Measurements from ENCODE around the gene USP2.

Gene USP2

DNA sequence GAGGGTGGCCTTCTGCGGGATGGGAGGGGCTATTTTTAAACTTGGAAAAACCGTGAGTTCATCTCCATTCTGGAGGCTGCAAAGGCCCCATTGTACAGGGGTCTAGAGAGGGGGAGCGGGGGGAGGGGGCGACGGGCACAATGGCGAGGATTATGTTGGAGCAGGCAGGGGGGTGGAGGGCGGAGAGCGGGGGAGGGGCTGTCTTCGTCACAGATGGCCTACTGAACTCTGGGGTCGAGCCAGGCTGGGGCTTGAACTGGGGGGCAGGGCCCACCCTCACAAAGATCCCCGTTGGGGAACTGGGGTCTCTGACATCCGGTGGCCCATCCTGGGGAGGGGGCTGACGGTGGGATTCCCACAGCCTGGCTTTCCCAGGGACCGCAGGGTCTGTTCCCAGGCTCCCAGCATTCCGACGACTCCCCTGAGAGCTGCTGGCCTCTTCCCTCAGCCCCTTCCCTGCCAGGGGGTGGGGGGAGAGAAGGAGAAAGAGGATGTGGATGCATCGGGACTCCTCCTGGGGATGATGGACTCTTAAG is 61.2 kb downstream of the USP2 start:
- no peak for DNase-seq

DNA sequence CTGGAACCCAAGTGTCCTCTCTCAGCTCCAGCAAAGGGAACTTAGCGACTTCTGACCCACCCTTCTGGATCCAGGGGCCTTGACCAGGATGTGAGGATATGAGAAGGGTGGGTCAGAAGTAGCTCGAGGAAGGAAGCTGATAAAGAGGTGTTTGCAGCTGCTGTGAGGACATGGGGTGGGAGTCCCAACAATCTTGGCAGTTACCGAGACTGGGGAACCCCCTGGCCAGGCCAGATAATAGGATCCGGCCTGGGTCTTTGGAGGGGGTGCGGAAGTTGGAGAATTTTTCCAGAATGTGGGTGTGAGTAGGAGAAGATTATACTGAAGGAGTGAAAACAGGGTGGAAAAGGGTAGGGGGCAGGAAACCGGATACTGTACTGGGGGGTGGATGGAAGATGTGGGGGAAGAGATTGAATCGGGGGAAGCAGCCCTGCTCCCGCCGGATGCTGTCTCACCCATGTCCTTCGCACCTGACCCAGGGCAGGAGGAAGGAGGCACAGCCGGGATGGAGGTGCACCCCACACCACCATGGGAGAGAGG is 61.7 kb downstream of the USP2 start:
- no peak for DNase-seq

DNA sequence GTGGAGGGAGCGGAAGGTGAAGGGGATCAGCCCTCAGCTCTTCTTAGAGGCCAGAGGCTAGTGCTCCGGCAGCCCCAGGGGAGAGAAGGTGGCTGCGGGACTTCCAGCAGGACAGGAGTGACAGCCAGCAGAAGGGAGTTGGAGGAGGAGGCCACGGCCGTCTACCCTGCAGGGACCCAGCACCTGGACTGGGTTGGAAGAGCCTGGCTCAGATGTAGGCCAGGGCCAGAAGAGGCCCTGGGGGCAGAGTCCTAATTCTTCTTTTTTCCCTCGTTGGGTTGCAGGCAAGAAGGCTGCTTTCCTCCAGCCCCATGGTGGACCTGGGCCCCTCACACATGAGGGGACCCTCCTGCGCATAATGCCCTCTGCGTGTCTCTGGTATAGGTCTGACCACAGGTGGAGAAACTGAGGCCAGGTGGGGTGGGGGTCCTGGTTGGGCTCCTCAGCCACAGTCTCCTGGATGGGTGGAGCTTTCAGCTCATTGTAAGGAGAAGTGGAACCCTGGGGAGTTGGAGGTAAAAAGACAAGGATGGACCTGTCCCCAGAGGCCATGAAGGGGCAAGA is 62.3 kb downstream of the USP2 start:
- DNase-seq = no peak

DNA sequence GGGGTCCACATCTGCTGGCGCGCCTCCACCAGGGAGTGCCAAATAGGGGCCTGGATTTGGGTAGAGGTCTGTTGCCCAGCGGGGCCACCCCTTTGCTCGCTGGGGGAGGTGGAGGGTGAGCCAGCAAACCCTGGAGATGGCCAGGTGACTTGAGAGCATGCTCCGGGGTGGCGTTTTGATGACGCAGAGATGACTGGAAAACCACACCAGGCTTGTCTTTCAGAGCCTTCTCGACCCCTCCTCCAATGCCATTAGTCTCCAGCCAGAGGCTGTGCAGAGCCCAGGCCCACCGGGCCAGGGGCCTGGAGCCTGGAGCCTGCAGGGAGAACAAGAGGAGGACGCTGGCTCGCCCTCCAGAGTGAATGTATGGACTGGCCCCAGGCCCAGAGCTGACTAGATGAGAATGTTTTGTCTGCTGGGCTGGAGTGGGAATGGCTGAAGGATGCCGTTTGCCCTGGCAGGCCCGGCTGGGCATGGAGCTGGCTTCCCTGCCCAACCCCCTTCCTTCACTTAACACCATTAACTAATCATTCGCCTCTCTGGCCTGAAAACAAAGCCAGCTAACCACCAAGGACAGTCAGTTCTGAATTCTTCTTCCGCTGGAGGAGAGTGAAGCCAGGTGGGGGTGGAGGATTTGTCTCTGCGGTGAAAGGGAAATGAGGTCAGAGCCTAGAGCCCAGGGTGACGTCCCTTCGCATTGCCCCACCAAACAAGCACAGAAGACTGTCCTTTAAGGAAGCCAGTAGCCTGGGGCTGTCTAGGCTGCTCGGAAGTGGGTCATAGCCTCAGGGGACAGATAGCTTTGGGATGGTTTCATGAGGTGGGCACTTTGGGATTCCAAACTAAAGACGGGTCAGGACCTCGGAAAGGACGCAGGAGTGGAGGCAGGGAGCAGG is 63.0 kb downstream of the USP2 start:
- no peak for DNase-seq

DNA sequence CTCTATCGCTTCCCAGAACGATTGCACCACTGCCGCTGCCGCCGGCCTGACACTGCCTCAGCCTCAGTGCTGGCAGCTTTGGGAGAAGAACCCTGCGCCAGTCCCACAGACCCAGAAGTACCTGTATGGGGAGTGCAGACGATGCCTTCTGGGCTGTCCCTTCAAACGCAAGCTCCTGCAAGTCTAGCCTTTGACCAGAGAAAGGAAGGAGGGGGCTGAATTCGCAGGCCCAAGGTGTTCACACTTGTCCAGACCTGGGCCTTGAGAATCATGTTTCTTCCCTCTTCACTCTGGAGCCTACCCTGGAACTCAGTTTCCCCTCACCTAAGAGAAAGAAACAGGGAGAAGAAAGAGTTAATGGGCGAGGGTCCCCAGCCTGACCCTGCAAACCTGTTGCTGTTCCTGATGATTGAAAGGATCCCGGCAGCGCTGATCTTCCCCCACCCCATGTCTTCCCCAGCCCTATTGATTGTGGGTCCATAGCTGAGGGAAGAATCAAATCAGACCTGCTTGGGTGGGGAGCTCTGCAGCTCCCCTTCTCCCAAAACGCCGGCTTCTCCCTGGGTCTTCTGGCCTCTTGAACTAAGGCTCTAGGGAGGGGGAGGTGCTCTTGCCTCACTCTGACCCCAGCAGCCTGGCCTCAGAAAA is 63.8 kb downstream of the USP2 start:
- DNase-seq = no peak

DNA sequence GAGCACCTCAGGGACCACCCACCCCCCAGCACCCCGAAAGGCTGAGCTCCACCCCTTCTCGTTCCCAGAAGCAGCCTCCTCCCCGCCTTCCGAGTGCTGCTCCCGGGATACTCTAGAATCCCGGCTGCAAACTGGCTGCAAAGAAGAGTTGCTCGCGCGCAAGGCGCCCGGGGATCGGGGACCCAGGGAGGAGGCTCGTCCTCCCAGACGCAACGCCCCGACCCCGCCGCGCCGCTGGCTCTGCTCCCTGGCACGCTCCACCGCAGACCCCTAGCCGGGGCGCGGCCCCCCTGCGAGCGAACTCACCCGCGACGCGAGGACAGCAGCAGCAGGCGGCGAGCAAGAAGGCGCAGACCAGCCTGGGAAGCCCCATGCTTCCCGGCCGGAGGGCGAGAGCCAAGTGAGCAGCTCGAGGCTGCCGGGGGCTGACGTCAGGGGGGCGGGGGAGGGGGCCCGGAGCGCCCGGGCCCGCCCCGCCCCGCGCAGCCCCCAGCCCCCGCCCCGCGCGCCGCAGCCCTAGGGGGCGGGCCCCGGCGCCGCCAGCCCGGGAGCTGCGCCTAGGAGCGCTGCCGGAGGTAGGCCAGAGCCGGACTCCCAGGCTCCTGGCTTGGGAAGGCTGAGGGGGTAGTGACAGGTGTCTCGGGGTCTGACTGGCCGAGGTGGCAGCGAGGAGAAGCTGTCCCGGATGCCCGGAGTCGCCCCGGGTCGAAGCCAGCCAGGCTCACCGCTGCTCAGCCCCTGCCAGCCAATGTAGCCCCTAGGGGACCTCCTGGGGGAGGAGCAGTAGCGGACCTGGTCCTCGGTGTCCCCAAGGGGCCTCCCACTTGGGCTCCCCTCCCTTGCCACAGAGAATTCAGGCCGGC is 64.5 kb downstream of the USP2 start, which contains the start of gene MCAM:
Gene MCAM (minus strand): TSS at position 402 of the 863 bp plus-strand sequence. CDS start 29 bp downstream, at position 373.
- no peak for DNase-seq

DNA sequence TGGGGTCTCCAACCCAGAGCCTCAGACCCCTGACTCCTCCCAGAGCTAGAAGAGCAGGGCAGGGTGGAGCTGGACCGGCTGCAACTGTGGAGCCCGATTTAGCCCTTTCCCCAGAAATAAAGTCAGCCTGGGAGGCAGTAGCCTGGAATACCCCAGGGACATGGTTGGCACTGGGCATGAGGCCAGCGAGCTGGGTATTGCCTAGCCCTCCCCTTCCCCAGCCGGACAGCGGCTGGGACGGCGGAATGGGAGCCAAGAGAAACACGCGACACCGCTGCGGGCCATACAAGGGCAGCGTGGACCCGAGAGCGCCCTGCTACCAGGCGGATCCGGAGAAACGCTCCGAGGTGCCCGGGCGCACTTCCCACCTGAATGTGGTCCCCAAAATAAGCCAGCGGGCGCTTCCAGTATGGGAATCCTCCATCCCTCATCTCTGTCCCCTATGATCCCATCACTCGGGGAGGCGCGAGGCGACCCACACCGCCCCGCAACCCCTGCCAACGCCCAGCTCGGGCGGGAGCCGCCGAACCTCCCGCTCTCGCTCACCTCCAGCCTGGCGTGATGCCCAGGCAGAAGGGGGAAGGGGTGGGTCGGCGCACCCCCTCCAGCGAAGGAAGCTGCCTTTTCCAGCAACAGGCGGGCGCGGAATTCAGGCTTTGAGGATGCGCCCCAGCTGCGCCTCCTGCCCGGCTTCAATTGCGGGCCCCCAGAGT is 65.3 kb downstream of the USP2 start:
- DNase-seq = no peak

DNA sequence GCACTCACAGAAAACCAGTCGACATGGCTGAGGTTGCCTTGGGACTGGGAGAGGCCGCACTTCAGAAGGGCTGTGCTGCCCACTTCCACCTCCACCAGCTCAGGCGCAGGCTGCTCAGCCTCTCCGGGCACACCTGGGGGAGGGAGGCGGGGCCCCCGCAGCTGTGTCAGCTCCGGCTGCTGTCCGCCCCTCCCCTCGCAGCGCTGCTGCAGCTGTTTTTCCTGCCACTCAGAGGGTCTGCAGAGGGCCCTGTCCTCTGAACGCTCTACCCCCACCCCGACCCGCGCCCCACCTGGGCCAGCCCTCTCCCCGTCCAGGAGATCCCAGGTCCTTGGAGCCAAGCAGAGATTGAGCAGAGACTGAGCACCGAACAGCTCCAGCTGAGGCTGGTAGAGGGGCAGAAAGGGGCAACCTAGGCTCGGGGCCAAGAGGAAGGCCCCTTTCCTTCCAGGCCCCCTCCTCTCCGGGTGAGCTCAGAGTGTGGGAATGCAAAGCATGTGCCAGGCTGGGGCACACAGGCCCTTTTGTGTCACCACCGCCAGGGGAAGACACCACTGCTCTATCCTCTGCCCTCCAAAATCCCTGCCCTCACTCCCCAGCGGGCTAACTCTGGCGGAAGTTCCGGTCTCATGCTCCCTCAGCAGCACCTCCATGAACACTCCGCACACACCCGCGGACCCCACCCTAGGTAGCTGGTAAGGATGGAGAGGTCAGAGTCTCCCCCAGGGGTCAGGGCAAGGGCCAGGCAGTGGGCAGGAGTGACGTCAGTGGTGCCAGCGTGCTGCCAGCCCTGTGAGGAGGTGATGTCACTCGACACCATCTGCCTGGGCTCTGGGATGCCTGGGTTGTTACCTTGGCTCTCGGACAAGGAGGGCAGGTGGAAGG is 66.1 kb downstream of the USP2 start:
- no peak for DNase-seq

DNA sequence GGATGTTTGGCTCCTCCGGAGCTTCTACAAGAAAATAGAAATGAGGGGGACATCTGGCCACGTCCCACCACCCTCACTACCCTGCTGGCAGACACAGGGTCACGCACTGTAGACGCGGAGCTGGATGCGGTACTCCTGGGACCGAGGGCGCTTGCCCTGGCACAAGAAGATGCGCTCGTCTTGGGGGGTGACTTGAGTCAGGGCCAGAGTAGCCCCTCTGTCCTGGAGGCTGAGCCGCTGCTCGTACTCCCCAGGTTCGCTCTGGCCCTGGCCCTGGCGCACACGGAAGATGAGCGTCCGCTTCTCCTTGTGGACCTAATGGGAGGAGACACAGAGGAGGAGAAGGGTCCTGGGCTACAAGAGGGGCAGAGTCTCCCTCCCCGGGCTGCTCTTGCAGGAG is 66.8 kb downstream of the USP2 start:
- DNase-seq = no peak

DNA sequence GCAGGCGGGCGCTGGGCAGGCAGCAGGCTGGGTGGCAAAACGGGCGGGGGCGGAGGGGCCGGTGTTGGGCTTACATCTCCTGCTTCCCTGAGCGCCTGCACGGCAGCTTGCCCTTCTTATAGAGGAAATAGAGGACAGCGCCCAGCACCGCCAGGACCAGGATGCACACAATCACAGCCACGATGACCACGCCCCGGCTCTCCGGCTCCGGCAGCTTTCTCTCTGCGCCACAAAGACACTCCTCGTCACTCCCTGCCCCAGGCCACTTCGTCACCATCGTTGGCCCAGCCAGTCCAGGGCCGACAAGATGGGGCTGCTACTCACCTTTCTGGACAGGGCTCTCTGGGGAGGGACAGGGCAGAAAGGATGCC is 70.8 kb downstream of the USP2 start:
- no peak for DNase-seq

DNA sequence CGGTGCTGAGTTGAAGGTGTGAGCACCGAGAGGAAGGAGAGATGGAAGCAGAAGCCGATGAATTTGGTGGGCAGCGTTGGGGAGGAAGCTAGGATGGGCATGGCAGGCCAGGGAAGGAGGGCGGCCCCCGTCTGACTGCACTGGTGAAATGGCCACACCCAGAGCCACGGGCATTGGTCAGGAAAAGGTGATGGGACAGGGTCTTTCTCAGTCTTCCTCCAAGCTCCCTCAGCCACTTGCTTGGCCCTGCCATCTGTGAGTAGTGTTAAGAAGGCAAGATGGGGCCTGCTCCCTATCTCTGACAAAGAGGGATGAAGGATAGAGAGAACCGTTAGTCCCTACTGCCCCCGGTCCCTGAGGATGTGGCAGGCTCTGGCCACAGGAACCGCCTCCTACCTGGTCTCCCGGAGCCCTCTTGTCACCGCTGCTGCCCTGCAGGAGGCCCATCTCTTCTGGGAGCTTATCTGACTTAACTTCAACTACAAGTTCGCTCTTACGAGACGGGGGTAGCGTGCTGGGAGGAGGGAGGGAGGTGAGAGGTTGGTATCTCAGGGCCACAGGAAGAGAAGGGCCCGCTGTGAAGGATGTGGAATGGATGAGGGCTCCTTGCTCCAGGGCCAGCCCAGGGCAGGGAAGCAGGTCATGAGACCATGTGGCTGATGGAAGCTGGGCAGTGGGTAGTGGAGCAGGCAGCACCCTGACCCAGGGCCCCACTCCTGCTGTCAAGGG is 71.4 kb downstream of the USP2 start:
- DNase-seq = no peak

DNA sequence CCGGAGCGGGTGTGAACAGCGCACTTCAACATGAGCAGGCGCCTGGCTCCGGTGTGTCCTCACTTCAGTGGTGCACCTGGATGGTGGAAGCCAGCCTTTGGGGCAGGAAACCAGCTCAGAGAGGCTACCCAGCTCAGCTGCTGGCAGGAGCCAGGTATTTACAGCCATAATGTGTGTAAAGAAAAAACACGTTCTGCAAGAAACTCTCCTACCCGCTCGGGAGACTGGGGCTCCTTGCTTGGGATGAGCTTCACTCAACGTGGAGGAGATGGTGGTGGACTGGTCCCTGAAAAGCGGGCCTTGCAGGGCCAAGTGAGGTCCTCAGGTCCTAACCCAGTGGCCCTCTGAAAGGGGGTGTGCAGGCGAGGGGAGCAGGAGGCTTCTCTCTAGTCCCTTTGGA is 72.1 kb downstream of the USP2 start:
- DNase-seq = no peak

DNA sequence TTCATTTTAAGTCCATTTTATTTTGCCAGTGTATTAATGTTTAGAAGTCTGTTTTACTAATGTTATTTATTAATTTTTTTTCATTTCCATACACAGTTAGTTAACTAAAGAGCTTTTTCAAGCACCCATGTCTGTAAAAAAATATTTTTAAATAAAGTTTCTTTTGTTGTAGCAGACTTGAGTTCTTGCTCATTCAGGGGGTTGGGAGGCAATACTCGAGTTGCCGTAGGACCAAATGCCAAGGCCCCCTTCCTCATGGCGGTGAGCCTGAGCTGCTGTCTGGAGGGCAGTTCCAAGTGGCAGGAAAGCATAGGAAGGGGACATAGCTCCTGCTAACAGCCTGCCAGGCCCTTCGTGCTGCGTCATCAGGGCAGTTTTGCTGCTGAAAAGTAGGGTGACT is 73.5 kb downstream of the USP2 start:
- no peak for DNase-seq

DNA sequence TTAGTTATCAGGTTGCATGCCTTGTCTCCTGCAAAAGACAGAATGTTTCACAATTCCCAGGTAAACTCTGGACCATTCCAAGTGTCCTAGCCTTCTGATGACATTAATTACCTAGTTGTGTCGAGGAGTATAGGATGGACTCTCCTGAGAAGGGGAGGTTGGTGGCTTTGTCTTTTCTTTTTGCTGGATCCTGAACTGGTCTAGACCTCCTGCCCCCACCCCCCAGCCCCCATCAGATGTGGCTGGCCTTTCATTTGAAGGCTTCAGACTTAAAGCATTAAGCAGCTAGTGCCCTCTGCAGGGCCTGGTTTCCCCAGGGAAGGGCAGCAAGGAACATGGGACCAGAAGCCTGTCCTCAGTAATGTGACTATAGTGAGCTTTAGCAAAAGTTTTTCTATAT is 74.3 kb downstream of the USP2 start:
- no peak for DNase-seq

DNA sequence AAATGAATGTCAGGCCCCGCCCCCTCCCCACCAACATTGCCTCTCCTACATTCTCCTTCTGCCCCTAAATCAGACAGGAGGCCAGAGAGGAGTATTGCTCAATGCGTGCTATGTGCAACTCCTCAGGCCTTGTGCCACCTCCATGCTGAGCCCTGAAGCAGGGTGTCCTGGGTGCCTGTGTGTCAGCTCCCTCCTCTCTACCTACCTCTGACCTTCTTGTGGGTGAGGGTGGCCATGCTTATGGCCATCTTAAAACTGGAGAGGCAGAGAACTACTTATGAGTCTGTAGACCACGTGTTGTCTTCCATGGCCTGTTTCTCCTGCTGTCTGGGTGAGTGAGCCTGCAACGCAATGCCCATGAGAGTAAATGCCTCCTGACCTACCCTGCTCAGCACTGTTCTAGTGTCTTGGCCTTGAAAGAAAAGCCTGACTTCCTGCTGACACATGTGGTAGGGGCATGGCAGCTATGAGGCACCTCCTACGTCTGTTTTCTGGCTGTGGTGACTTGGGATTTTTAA is 75.1 kb downstream of the USP2 start:
- no peak for DNase-seq

DNA sequence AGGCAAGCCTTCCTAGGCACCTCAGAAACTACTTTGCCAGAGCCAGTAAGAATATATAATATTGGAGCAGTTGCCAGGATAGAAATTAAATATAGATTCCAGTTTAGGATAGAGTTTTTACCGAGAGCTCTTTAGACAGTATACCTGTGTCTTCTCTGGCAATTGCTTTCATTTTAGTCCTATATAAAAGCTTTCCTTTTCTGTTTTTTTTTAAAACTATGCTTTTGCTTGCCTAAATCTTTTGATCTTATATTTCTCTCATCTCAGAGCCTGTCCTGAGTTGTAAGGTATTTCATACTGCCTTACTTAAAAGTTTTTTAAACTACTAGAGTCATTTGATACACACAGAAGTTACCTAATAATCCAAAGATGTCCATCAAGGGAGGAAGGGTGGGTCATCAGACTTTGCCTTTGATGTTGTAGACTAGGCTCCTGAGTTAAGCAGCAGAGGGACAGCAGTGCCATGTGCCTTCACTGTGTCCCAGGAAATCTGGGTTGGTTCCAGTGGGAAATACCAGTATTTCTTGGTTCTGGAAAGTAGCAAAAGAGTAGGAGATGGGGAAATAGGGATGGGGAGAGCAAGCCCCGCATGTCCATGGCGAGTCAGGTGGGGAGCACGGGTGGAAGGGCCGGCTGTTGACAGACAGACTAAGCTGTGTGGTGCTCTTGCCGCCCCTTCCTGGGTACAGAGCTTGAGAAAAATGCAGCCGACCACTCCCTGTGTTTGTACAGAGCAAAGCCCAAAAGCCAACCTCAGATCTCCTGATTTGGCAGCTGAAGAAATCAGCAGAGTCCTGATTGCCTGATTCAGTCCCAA is 75.7 kb downstream of the USP2 start:
- no peak for DNase-seq
